ENCODE results near the gene CHCHD6.

Gene CHCHD6

DNA sequence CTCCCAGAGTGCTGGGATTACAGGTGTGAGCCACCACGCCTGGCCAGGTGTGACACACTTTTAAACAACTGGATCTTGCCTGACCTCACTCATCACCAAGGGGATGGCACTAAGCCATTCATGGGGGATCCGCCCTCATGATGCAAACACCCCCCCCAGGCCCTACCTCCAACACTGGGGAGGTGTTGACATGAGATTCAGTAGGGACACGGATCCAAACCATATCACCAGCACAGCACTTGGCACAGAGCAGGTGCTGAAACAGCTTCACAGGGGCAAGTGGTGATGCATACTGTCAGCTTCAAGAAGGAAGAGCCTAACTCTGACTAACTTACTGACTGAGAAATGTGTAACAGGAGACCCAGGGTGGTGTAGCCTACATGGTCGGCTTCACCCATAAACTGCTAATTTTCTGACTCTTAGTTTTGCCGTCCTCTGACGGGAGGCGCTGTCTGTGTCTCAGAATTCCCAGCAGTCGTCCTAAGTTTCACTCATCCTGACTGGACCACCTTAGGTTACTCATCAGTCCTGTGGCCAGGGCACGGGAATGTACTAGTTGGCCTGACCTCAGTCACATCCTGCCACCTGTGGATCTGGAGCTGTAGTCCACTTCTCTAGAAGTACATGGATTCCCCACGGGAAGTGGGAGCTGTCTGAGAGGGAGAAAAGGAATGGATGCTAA, 197.0 kb downstream of the CHCHD6 start:
- DNase-seq: no peak

DNA sequence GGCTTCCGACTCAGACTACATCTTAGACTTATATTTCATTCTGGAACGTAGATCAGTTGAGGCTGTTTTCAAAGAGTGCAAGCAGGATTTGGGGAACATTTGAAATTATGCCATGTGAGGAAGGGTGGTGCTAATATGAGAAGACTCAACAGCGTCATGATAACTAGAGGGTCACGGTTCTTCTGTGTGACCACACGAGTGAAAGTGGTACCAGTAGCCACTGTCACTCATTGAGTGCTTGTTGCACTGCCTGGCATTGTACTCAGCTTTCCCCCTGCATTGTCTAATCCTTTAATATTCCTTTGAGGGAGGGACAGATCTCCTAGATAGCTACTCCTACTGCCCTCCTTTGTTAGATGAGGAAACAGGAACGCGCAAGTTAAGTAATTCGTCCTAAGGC, 197.6 kb downstream of the CHCHD6 start:
- no peak for DNase-seq

DNA sequence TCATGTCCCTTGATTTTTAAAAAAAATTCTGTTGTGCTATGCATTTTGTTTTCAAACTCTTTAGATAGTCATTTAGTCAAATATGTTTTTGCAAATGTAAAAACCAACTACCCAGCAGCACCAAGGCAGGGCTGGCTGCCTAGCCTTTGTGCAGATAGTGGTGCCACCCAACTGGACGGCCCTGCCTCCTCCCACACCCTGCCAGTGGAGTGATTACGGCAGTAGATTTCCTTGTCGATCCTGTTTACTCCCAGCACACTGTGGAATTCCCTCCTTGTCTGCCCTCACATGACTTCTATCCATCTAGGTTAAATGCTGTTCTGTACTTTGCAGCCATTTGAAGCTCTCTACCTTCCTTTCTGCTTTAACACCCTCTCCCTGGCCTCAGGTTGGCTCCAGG, 199.5 kb downstream of the CHCHD6 start:
- no peak for DNase-seq

DNA sequence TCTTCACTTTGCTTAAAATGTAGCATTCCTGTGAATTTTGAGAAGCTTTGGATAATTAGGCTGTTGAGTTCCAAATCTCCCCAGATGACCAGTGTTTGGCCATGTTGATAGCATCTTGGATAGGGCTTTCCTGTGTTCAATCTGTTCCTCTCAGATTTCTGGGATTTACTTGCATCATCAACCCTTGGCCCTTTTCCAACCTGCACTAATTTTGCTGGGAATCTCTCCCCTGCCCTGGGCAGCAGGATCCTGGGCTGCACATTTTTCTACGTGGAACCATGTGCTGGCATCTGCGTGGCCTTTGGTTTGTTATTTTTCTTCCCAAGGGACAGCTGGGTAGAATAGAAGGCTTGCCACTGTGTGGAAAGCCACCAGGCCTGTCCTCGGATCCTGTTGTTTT, 203.5 kb downstream of the CHCHD6 start:
- no peak for DNase-seq

DNA sequence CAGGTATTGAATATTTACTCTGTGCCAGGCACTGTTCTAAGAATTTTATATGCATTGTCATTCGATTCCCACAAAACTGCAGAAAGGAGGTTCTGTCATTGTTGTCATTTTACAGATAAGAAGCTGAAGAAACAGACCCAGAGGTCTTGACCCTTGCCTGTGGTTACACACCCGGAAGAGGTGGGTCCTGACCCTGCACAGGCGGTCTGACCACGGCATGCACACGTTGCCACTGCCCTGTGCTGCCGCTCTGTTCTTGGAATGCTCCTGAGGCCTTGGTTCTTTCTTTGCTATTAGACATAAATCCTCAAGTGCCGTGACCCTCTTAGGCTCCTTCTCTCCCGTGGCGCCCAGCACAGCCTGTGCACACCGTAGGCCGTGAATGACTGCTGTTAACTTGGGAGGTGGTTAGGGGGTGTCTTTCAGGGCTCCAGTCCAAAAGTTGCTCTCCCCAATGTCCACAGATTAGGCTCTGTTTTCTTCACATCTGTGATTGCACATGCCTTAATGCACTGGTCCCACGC, 204.8 kb downstream of the CHCHD6 start:
- DNase-seq: no peak

DNA sequence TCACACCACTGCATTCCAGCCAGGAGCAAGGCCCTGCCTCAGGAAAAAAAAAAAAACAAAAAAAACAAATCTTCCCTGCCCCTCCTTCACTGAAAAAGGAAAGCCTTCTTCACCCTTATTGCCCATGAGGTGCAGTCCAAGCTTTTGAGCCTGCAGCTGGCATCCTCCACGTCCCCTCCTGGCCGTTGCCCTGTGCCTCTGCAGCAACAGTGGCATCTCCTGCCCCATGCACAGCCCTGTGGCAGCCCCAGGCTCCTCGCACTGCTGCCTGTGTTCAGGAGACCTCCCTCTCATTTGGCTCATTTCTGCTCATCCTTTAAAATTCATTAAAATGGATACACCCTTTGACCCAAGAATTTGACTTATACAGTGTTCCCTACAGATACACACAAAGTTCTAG, 206.2 kb downstream of the CHCHD6 start:
- no peak for DNase-seq

DNA sequence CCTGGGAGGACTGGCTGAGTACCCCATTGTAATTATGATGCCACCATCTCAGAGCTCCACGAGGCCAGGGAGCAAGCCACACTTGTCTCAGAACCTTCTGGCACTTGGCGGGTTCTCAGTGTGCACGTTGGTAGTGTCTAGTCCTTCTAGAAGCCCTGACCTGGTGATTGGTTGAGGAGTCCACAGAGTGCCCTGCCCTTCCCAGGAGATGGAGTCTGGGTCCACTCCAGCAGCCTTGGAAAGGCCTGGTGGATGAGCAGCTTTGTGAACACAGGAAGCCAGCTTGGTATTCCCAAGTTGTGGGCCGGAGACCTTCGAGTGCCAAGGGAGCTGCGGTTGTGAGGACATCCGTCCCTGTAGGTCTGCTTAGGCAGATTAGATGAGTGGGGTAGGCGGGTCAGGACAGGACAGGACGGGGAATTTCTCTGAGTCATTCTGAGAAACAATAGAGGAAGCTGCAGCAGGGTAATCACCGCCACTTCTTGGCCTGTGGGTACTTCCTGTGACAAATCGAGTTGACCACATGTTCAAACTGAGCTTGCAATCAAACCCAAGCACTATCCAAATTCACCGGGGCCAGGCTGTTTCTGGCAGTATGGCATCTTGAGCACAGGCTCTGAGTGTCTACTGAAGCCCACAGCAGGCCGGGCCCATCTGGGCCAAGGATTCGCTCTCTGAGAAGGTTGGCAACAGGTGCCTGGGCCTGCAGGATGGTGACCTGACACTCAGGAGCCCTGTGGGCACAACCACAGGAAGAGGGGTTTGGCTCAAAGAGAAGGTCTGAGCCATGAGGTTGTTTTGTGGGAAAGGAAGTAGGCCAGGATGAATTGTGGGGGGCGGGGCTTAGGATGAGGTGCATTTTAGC, 207.4 kb downstream of the CHCHD6 start:
- no peak for DNase-seq

DNA sequence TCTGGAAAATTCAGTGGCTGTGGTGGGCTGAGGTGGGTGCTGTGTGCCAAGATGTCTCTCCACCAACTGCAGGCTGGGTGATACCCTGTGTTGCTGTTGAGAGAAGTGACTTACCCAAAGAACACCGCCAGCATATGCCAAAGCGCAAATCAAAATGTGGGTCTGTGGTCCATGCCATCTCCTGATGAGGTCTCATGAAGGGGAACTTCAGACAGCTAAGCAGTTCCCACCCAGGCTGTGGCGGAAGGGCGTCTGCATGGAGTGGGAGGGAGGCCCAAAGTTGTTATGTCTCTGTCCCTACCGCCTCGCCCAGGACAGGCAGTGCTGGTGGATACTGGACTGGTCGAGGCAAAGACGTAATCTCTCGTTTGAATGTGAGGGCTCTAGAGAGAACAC, 208.0 kb downstream of the CHCHD6 start:
- no peak for DNase-seq

DNA sequence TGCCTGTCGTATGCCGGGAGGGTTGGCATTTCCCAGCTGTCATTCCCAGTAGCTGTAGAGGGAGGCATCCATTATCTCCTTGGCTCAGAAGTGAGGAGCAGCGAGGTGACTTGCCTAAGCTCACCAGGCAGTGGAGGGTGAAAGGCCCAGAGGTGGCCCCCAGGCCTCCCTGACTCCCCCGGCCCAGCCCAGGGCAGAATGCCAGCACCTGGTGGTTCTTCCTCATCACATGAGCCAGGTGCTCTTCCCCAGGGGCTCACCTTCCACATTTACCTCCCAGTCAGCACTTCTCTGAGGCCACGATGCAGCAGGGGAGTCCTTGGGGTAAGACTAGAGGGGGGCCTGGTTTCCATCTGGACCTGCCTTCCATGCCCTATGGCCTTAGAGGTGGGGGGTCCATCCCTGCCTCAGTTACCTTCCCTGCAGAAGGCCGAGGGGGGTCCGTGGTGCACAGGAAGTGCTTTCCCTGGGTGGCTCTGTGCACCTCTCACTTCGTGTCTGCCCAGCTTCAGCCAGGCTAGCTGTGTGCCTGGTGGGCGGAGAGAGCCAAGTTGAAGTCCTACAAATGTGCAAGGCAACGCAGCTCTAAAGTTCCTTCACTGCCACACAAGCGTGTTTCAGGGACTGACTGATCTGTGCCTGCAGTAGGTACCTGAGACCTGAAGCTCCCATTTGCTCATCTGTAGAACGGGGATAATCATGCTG, 208.6 kb downstream of the CHCHD6 start:
- peak; percentile 31 for DNase-seq

DNA sequence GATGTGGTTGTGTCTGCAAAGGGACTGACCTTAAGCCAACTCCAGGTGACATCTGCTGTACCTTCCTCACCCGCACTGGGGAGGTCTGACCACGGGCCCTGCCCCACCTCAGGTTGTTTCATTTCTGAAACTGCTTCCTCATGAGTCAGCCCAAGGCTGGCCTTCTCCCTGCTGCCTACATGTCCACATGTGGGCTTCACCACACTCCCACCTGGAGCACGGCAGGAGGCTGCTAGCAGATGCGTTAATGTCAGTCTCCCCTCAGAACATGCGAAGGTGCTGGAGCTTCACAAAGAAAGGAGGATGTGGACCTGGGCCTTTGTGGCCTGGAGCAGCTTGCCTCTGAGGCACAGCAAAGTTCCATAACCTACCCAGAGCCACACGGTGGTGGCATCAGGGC, 209.5 kb downstream of the CHCHD6 start:
- DNase-seq: no peak

DNA sequence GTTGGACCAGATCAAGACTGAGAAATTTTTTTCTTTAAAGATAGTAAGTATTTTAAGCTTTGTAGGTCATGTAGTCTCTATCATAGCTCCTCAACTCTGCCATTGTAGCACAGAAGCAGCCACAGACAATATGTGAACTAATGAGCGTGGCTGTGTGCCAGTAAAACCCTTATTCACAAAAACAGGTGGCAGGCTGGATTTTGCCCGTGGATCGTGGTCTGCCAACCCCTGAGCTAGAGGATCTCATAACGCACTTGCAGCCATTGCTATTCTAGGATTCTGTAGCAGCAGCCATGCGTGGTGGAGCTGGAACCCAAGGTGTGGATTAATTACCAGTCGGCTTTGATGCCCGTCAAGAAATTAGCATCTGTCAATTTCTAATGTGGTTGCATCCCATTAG, 210.2 kb downstream of the CHCHD6 start:
- peak; percentile 94 for DNase-seq

DNA sequence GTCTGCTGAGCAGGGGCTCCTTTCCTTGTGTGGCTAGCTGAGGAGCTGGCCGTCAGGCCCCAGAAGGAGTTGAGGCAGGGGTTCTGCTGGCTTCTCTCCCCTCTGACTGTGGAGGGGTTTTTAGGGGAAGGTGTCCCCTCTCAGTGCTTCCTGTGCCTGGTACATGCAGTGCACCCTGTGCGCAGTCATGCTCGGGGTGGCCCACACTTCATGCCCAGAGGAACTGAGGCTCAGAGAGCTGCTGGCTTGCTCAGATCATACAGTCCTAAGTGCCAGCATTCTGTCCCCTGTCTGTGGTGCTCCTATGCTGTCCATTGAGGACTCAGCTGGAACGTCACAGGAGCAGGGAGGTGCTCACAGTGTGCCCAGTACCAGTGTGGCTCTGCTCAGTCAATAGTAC, 211.0 kb downstream of the CHCHD6 start:
- DNase-seq: no peak

DNA sequence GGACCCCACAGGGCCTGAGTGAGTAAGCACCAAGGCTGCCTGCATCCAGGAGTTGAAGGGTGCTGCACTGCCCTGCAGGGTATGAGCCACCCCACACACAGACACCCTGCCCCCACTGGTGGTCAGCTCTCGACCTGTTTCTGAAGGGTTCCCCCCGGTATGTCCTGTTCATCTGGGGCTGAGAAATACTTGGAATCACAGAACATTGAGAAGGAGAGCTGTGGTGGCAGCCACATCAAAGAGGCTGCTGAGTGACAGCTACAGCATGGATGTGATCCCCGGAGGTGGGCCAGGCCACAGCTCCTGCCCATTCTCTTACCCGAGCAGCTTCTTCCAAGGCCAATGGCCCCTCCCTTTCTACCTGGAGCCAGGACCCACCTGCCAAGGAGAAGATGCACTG, 212.5 kb downstream of the CHCHD6 start:
- no peak for DNase-seq

DNA sequence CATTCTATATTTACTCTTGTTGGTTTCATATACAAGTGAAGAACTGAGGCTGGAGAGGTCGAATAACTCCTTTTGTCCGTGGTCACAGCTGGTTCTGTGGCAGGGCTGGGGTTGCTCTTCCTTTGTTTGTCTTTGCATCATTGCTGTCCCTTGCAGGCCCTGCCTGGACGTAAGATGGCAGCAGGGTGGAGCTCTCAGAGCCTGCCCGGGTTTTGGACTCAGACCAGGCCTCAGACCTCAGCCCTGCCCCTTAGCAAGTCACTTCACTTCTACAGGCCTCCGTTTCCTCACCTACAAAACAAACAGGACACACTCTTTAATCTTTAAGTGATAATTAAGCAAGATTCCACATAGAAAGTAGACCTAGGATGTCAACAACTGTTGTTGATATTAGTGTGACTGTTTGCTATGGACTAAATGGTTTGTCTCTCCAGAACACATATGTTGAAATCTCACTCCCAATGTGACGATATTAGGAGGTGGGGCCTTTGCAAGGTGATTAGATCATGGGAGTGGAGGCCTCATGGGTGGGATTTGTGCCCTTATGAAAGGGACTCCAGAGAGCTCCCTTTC, 213.3 kb downstream of the CHCHD6 start:
- no peak for DNase-seq

DNA sequence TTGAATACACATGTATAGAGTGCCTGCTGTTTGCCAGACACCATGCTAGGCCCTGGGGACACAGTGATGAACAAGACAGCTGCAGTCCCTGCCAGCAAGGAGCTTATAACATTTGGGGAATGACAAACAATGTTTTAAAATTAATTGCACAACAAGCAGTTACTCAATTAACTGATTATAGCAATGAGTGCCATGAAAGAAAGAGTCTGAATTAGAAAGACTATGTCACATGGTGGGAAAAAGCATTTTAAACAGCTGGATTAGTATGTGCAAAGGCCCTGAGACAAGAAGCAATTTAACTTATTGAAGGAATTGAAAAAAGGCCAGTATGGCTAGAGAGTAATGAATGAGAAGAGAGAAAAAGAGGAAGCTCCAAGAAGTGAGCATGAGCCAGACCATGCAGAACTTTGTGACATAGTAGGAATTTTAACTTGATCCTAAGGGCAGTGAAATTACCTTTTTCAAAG, 214.3 kb downstream of the CHCHD6 start:
- DNase-seq: no peak

DNA sequence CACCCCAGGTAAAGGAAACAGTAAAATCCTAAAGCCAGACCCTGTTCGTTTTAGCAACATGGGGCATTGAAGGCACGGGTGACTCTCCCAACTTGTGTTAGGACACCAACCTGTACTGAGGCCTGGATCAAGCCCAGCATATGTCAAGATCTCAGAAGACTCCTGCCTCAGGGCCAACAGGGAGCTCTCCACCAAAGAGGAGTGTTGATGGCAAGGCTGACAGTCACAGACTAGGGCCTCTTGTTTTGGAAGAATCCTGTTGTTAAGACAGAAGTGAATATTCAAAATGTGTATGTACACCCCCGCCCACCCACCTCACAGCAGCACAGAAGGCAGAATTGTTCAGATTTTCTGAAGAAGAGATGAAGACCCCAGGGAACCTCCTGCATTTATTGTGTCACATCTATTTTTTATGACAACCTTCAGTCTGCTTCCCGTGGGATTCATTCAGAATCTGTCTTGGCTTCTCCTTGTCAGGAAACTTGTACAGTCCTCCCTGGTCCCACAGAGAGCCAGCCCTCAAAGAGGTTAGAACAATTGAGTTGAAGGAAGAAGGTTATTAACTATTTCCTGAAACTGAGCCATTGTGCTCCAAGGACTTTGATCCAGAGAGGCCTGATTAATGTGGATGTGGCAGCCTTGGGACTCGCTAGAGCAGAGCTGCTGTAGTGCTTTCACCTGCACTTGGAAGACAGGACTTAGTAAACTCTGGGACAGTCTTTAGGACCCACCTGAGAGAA, 217.2 kb downstream of the CHCHD6 start:
- no peak for DNase-seq

DNA sequence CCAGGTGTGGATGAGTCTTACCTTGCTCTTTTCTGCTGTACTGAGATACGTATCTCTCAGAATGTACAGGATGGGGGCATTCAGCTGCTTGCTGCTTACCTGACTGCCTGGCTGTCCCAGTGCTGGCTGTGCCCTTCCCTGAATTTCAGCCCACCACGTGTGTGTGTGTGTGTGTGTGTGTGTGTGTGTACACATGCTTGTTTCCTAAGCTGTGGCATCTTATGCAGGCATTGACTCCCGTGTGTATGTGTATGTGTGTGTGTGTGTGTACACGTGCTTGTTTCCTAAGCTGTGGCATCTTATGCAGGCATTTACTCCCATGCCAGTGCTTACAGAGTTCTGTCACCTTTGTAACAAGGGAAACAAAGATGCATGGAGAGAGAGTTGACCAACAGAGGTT, 218.4 kb downstream of the CHCHD6 start:
- DNase-seq: no peak

DNA sequence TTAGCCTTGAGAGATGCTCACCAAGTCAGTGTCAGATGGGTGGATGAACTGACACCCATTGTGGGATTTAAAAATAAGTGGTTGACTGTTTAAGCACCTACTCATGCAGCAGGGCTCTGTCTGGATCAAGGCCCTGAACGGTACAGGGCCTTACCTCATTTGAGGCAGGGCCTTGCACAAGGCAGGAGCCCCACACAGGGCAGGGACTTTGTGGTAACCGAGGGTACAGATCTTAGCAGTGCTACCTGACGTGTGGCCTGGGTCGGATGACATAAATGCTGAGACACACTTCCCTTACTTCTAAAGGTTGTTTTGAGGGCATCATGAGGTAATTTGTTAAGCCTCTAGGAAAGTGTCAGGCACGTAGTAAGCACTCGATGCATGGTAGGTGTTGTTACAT, 219.4 kb downstream of the CHCHD6 start:
- no peak for DNase-seq

DNA sequence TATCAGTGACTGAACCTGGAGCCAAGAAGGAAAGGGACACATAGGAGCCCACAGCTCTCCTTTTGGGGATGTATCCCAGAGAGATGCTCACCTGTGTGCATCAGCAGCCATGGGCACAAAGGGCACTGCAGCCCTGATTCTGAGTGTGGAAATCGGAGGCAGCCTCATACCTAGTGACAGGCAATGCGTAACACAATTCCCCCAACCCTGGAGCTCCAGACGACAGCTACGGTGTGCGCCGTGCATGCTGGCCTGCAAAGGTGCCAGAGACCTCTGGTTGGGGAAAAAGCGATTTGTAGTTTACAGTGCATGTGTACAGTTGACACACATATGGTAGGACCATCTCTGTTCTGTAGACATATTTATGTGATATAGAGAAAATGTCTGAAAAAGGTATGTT, 219.9 kb downstream of the CHCHD6 start:
- DNase-seq: no peak

DNA sequence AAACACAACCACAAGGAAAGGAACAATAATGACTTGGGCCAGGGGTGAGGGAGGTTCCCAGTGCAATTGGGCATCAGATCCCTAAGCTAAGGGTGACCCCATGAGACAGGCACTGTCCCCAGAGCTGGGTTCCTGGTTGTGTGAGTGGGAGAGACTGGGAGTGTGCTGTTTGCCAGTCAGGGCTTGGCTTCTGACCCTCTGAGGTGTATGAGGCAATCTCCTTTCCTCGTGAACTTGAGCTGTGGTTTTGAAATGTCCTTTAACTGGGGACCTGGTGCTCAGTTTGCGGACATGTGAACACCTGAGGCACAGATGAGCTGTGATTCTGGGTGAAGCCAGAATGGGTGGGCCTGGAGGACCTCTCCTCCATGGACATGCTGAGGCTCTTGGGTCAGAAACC, 220.4 kb downstream of the CHCHD6 start:
- DNase-seq: no peak

DNA sequence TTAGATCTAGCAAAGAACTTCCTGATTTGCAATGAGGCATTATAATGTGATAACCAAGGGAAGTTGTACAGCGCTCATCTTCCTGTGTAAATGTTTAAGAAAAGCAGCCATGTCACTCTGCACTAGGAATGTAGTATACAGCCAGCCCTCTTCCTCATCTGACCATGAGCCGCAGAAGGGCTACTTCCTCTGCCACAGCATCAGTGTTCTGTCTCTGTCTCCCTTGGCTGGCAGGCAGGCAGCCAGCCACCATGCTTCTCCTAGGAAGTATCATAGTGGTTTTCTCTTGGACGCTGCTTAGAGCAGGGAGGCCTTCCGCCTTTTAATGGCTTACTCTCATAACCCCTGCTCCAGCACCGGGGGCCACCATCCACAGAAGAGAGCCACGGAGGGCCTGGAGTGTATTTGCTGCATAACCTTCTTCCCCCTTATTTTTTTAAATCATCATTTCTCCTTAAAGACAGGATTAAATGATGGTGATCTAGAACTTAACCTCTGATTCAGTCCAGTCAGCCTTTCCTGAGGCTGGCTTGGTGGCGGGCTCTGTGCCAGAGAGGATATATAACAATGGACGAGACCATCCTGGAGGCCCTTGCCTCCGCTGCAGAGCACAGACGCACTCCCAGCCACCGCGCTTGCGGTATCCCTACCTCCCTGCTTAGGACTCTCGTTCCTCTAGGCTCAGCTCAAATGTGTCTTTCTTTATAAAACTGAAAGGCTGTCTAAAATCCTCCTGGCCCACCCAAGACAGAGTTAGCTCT, 221.6 kb downstream of the CHCHD6 start:
- no peak for DNase-seq
